Endothelial cell of umbilical vein (primary cell): Measurements from ENCODE around the gene BLVRA. TPM values are rescaled to one million over a fixed set of nuclear protein-coding genes. Genes with fewer than 3 reads are reported as not detected.

Experiments
- BruUV-seq: library from RNA; stranded (reverse); fragments of 400-500 nt; replicated peaks from 2 replicates; lab custom pipeline; 2021; lab: Mats Ljungman, UMichigan
- CTCF ChIA-PET: fragments of 300-600, 350-600 bp; sonication (Branson Sonifier 250); formaldehyde crosslinking; loops from one replicate; lab custom pipeline; 2021; ENCODE audit warnings: antibody characterized with exemption, inconsistent platforms; lab: Charles Lee
- POLR2A ChIA-PET: fragments of 300-600, 350-600 bp; sonication (Branson Sonifier 250); formaldehyde crosslinking; loops from one replicate; lab custom pipeline; 2021; ENCODE audit warnings: antibody characterized with exemption, inconsistent platforms; lab: Charles Lee
- DNase-seq: peaks from one replicate; pipeline ENCODE4 v3.0.0-alpha.2; 2011; ENCODE audit warnings: low read depth, low spot score
- FAIRE-seq: peaks from 2 replicates; lab custom pipeline; 2011; peaks lifted over from hg19 to GRCh38; lab: Jason Lieb, UNC
- H2AFZ ChIP-seq: 2 replicates; pipeline ENCODE4 v1.6.0; 2012; ENCODE audit warnings: low read depth, low read length, control low read depth, inconsistent platforms
- H3K27ac ChIP-seq: 2 replicates; pipeline ENCODE4 v1.5.1; 2011; ENCODE audit warnings: low read depth, mild to moderate bottlenecking, control low read depth, low read length, moderate library complexity; ENCODE audit not compliant: insufficient read depth
- H3K27me3 ChIP-seq, 2 experiments: 2 replicates each; pipeline versions ENCODE4 v1.6.0 to v1.6.1; 2011; ENCODE audit warnings: low read length in 2 of 2, mixed read lengths in 1 of 2; ENCODE audit not compliant: control insufficient read depth in 2 of 2, insufficient read depth in 2 of 2
- H3K36me3 ChIP-seq, 2 experiments: 2 replicates in 1 of 2; 3 replicates in 1 of 2; pipeline ENCODE4 v1.5.1; 2011; ENCODE audit warnings: low read length in 2 of 2, mild to moderate bottlenecking in 1 of 2, moderate library complexity in 1 of 2; ENCODE audit not compliant: control insufficient read depth in 2 of 2, insufficient read depth in 2 of 2; ENCODE audit errors: extremely low read depth in 1 of 2
- H3K4me1 ChIP-seq: 3 replicates; pipeline ENCODE4 v1.5.1; 2011; ENCODE audit warnings: mild to moderate bottlenecking, low read length; ENCODE audit not compliant: control insufficient read depth, insufficient read depth; ENCODE audit errors: extremely low read depth
- H3K4me2 ChIP-seq: 2 replicates; pipeline ENCODE4 v1.6.1; 2011; ENCODE audit warnings: low read length, control low read depth, mixed read lengths; ENCODE audit not compliant: insufficient read depth
- H3K4me3 ChIP-seq, 3 experiments: fragments of 200-600 bp in 1 of 3; sonication (generic), shearing (Covaris generic) in 1 of 3; replicated peaks in 1 of 3; 2 replicates each; pipeline ENCODE4 v1.5.1; 2011 to 2016; ENCODE audit warnings: control low read depth in 3 of 3, low read length in 3 of 3, mild to moderate bottlenecking in 2 of 3, inconsistent platforms in 1 of 3, low read depth in 1 of 3, moderate library complexity in 1 of 3; ENCODE audit not compliant: insufficient read depth in 1 of 3
- H3K79me2 ChIP-seq: 2 replicates; pipeline ENCODE4 v1.6.0; 2012; ENCODE audit warnings: low read length, inconsistent platforms; ENCODE audit not compliant: control insufficient read depth, insufficient read depth
- H3K9ac ChIP-seq: replicated peaks from 2 replicates; pipeline ENCODE3; 2011; ENCODE audit warnings: low read length, control low read depth; ENCODE audit not compliant: insufficient read depth; ENCODE audit errors: extremely low read depth
- H3K9me1 ChIP-seq: replicated peaks from 3 replicates; pipeline ENCODE4 v1.6.0; 2011; ENCODE audit warnings: mild to moderate bottlenecking, low read length; ENCODE audit not compliant: control insufficient read depth, insufficient read depth; ENCODE audit errors: extremely low read depth
- H3K9me3 ChIP-seq: replicated peaks from 2 replicates; pipeline ENCODE4 v1.5.1; 2012; ENCODE audit warnings: low read length, inconsistent platforms; ENCODE audit not compliant: control insufficient read depth, insufficient read depth
- H4K20me1 ChIP-seq: replicated peaks from 2 replicates; pipeline ENCODE3; 2011; ENCODE audit warnings: mild to moderate bottlenecking, low read length; ENCODE audit not compliant: control insufficient read depth, insufficient read depth; ENCODE audit errors: extremely low read depth
- EZH2 ChIP-seq: IDR thresholded peaks from 2 replicates; pipeline ENCODE4 v1.6.1; 2012; ENCODE audit warnings: borderline replicate concordance, low read depth, mild to moderate bottlenecking, moderate library complexity, low read length, inconsistent platforms; ENCODE audit not compliant: severe bottlenecking
- FOS ChIP-seq: IDR thresholded peaks from 2 replicates; pipeline ENCODE4 v1.6.1; 2011; ENCODE audit warnings: mild to moderate bottlenecking, low read length, moderate library complexity, borderline replicate concordance; ENCODE audit not compliant: insufficient read depth
- GATA2 ChIP-seq: IDR thresholded peaks from 2 replicates; pipeline ENCODE4 v1.7.0; 2011; ENCODE audit warnings: low read depth, mild to moderate bottlenecking, moderate library complexity, mixed read lengths, low read length; ENCODE audit not compliant: insufficient read length, insufficient read depth
- JUN ChIP-seq: IDR thresholded peaks from 2 replicates; pipeline ENCODE4 v1.6.1; 2011; ENCODE audit warnings: borderline replicate concordance, low read depth; ENCODE audit not compliant: insufficient read length, insufficient read depth
- MYC ChIP-seq: IDR thresholded peaks from one replicate; pipeline ENCODE4 v1.6.1; 2011; ENCODE audit warnings: mild to moderate bottlenecking, low read depth, low read length
- POLR2A ChIP-seq: IDR thresholded peaks from 2 replicates; pipeline ENCODE4 v1.6.1; 2012; ENCODE audit warnings: low read depth, mild to moderate bottlenecking, control low read depth, low read length
- POLR2AphosphoS5 ChIP-seq: IDR thresholded peaks from 2 replicates; pipeline ENCODE4 v1.6.1; 2012; ENCODE audit warnings: low read depth, mild to moderate bottlenecking, control low read depth, low read length, moderate library complexity; ENCODE audit not compliant: insufficient read depth
- dilution Hi-C: fragments of 300-500 bp; cut with MboI; formaldehyde crosslinking; loops from one replicate; pipeline ENCODE4 v1.15.0; 2019; ENCODE audit warnings: low sequenced_read_pairs; ENCODE audit not compliant: extremely low pct_ligation_motif_present
- intact Hi-C: fragments of 100-400 bp; cut with micrococcal nuclease; formaldehyde crosslinking; loops from one replicate; pipeline ENCODE4 v1.10.0; 2022
- polyA plus RNA-seq, 4 experiments: library from polyadenylated mRNA; depleted of rRNA in 3 of 4; stranded (reverse) in 3 of 4; unstranded in 1 of 4; fragments of >200 nt; gene quantifications; 2 replicates each; pipeline versions ENCODE4 v1.2.1 to v1.2.3, GENCODE V29; 2011 to 2012; ENCODE audit warnings: missing spikeins in 1 of 4
- total RNA-seq: library from RNA; stranded (reverse); gene quantifications from 2 replicates; pipeline ENCODE4 v1.2.3, GENCODE V29; 2021
- TF ChIP-seq, protein P1 (sequence below), 2 donors: IDR thresholded peaks; 1 replicate in 1 of 2; 2 replicates in 1 of 2; pipeline ENCODE4 v1.5.1; 2011; ENCODE audit warnings: low read length in 2 of 2, mild to moderate bottlenecking in 2 of 2, moderate library complexity in 2 of 2, control low read depth in 1 of 2, inconsistent platforms in 1 of 2, low read depth in 1 of 2; ENCODE audit not compliant: insufficient read depth in 1 of 2; ENCODE audit errors: extremely low read depth in 1 of 2
- TF ChIP-seq, protein P2 (sequence below): IDR thresholded peaks from 2 replicates; pipeline ENCODE4 v1.6.1; 2011; ENCODE audit not compliant: insufficient read depth, insufficient read length

BLVRA gene
- total and polyA plus RNA-seq, 2 donors (not counting 3 experiments of a cell fraction or from before 2014, with no cell fraction given): 24.0 to 34.5 TPM

DNA sequence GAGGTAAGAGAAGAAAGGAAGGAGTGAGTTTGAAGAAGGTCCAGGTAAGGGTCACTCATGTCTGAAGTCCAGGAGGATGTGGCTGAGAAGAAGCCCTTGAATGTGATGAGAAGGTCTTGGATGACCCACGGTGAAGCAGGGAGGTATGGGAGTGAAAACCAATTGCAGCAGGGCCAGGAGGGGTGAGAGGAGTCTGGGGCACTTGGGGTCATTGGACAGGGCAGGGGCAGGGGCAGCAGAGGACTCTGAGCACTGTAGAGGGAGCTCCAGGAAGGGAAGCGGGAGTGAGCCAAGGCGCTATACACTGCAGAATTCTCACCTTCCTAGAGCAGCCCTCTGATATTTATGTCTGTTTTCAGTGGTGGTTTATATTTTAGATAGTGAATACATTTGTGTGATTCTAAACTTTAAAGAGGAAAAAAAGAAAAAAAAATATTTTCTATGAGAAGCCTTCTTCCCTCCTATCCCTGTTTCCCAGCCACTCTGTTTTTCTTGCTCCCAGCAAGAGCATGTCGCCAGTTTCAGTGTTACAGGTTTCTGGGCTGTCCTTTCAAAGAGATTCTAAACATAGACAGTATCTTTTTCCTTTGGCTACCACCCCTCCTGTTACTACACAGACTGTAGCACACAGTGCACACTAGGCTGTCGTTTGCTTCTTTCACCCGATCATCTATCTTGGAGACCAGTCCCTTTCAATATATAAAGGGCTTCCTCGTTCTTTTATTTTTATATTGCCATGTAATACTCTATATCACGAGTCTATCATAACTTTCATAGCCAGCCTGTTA lies 24.5 kb downstream of the BLVRA start:
- H2AFZ ChIP-seq: no peak overlapping the region
- CTCF ChIA-PET: no interaction called here
- intact Hi-C loops (no loop called here), dilution Hi-C loops (no loop called here)
- H3K27ac ChIP-seq: no peak overlapping the region
- FAIRE-seq: no peak
- no peaks in the 10 kb centered on the region for H3K36me3 ChIP-seq
- H3K9me1 ChIP-seq: no peaks in the 10 kb centered on the region
- H3K4me3 ChIP-seq: no peak overlapping the region
- H3K79me2 ChIP-seq: no peaks in the 10 kb centered on the region
- no peaks in the 10 kb centered on the region for H3K9me3 ChIP-seq
- POLR2A ChIA-PET: no interaction called here
- H3K4me1 ChIP-seq: no peaks in the 10 kb centered on the region
- H4K20me1 ChIP-seq: no peaks in the 10 kb centered on the region
- H3K9ac ChIP-seq: no peak overlapping the region
- no TSS peak for BruUV-seq
- DNase-seq: no peak
- no peak for TF ChIP-seq POLR2A
- TF ChIP-seq JUN: no peak
- H3K27me3 ChIP-seq: no peaks in the 10 kb centered on the region
- H3K4me2 ChIP-seq: no peak overlapping the region

- BruUV-seq: no TSS peak
- DNase-seq (no peak), FAIRE-seq (no peak)
- H2AFZ ChIP-seq: no peak overlapping the region
- no peak overlapping the region for H3K27ac ChIP-seq
- TF ChIP-seq POLR2AphosphoS5 (no peak), FOS (no peak), MYC (no peak), JUN (no peak), EZH2 (no peak), GATA2 (no peak), POLR2A (no peak)
- TF ChIP-seq, protein P1, sequence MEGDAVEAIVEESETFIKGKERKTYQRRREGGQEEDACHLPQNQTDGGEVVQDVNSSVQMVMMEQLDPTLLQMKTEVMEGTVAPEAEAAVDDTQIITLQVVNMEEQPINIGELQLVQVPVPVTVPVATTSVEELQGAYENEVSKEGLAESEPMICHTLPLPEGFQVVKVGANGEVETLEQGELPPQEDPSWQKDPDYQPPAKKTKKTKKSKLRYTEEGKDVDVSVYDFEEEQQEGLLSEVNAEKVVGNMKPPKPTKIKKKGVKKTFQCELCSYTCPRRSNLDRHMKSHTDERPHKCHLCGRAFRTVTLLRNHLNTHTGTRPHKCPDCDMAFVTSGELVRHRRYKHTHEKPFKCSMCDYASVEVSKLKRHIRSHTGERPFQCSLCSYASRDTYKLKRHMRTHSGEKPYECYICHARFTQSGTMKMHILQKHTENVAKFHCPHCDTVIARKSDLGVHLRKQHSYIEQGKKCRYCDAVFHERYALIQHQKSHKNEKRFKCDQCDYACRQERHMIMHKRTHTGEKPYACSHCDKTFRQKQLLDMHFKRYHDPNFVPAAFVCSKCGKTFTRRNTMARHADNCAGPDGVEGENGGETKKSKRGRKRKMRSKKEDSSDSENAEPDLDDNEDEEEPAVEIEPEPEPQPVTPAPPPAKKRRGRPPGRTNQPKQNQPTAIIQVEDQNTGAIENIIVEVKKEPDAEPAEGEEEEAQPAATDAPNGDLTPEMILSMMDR (IDR thresholded peaks at IDR 0.05; ENCODE audit: extremely low read depth in 1 of 2, insufficient read depth in 1 of 2, low read depth in 1 of 2, low read length in 2 of 2): no peak
- TF ChIP-seq, protein P2, sequence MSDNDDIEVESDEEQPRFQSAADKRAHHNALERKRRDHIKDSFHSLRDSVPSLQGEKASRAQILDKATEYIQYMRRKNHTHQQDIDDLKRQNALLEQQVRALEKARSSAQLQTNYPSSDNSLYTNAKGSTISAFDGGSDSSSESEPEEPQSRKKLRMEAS: no peak
- no peak overlapping the region for H3K4me2 ChIP-seq
- no peaks in the 10 kb centered on the region for H3K9me3 ChIP-seq
- no peak overlapping the region for H3K4me3 ChIP-seq
- no peak overlapping the region for H3K9ac ChIP-seq
- H3K79me2 ChIP-seq: no peaks in the 10 kb centered on the region
- CTCF ChIA-PET: no interaction called here
- intact Hi-C loops: no loop called here
- no peaks in the 10 kb centered on the region for H3K4me1 ChIP-seq
- POLR2A ChIA-PET: no interaction called here
- dilution Hi-C loops: no loop called here
- H3K9me1 ChIP-seq: no peaks in the 10 kb centered on the region
- no peaks in the 10 kb centered on the region for H3K36me3 ChIP-seq
- H4K20me1 ChIP-seq: no peaks in the 10 kb centered on the region
- H3K27me3 ChIP-seq: no peaks in the 10 kb centered on the region
Measured at GRCh38 chr7:43784030-43784584, 25.6 kb downstream of the BLVRA start.
